Measurements from ENCODE around the gene ATXN7L1. TPM values are rescaled to one million over a fixed set of nuclear protein-coding genes. Genes with fewer than 3 reads are reported as not detected.
A peak's percentile ranks its signal among the peaks of the same experiment; 100 is the strongest.

The ATXN7L1 gene
- total RNA-seq, 4 donors from 2014 or later, result 8.1 to 13.5 (median 9.1) TPM

DNA sequence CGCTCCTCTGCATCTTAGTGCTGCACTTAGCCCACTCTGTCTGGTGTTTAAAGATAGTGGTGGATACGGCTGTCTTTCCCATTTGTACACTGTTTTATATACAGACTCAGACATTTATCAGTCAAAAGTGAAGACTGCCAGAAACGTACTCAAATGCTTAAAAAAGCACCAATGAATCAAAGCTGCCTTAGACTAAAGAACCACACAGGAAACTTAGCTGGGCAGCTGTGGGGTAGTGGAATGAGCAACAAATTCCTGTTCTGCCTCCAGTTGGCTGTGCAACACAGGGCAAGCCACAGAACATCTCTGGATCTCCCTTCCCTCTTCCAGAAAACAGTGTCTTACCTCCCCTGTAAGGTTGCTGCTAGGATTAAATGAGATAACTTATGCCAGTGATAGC lies 76.0 kb downstream of the ATXN7L1 start:
- intact Hi-C loops (cut with DNase I; ENCODE audit: low total_unique reads), result no loop called here
- H3K4me3 ChIP-seq (ENCODE audit: low read depth, poor library complexity, severe bottlenecking), result no peak overlapping the region
- DNase-seq (ENCODE audit: low spot score in 2 of 2), result peak in 1 of 2 donors; percentile 20
- no peak for TF ChIP-seq POLR2A (IDR thresholded peaks at IDR 0.05)
- TF ChIP-seq, protein P1, sequence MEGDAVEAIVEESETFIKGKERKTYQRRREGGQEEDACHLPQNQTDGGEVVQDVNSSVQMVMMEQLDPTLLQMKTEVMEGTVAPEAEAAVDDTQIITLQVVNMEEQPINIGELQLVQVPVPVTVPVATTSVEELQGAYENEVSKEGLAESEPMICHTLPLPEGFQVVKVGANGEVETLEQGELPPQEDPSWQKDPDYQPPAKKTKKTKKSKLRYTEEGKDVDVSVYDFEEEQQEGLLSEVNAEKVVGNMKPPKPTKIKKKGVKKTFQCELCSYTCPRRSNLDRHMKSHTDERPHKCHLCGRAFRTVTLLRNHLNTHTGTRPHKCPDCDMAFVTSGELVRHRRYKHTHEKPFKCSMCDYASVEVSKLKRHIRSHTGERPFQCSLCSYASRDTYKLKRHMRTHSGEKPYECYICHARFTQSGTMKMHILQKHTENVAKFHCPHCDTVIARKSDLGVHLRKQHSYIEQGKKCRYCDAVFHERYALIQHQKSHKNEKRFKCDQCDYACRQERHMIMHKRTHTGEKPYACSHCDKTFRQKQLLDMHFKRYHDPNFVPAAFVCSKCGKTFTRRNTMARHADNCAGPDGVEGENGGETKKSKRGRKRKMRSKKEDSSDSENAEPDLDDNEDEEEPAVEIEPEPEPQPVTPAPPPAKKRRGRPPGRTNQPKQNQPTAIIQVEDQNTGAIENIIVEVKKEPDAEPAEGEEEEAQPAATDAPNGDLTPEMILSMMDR (IDR thresholded peaks at IDR 0.05), result no peak
- 80 to 82% methylated on average over 3 of the region's 3 CpGs for WGBS, 2 donors

DNA sequence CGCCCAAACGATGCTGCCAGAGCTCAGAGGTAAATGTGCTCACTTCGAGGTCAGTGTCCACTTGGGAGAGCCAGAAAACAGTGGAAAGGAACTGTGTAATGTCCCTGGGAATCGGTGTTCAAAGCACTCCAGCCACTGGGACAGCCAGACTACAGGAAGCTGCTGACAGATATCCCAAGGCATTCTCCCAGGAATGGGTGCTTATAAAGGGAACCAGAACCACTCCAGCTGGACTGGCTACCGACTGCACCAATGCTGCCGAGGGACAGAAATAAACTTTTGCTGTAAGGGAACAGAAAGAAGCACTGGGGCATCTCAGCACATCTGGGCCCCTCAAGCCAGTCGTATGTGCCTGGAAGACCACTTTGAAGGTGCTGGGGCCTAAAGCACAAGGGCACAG lies 76.7 kb downstream of the ATXN7L1 start:
- WGBS, 2 donors, result 86 to 88% methylated on average over 7 of the region's 7 CpGs
- intact Hi-C loops (cut with DNase I; ENCODE audit: low total_unique reads), result no loop called here
- DNase-seq (ENCODE audit: low spot score in 2 of 2), result no peak
- TF ChIP-seq, protein P1 (IDR thresholded peaks at IDR 0.05), result no peak
- TF ChIP-seq POLR2A (IDR thresholded peaks at IDR 0.05), result no peak
- no peak overlapping the region for H3K4me3 ChIP-seq (ENCODE audit: low read depth, poor library complexity, severe bottlenecking)

DNA sequence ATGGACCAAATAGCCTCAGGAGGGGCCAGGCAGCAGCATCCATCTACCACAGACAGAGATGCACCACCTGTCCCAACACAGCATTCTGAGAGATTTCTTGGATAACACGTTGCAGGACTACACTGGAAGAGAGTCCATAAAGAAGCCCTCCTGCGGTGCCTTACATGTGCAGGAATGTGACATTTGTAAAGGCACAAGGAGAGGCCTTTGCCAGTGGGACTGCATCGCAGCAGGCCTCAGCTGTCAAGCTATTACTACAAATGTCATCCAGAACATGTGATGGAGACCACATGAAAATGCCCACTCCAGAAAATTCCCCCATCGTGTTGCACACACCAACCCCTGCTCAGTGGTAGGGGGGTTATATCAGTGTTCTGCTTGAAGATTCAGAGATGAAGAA lies 77.4 kb downstream of the ATXN7L1 start:
- TF ChIP-seq, protein P1 (IDR thresholded peaks at IDR 0.05), result no peak
- TF ChIP-seq POLR2A (IDR thresholded peaks at IDR 0.05), result no peak
- no peak for DNase-seq (ENCODE audit: low spot score in 2 of 2)
- H3K4me3 ChIP-seq (ENCODE audit: low read depth, poor library complexity, severe bottlenecking), result no peak overlapping the region
- 86 to 96% methylated on average over 4 of the region's 4 CpGs for whole genome bisulfite sequencing, 2 donors
- intact Hi-C loops (cut with DNase I; ENCODE audit: low total_unique reads), result no loop called here

DNA sequence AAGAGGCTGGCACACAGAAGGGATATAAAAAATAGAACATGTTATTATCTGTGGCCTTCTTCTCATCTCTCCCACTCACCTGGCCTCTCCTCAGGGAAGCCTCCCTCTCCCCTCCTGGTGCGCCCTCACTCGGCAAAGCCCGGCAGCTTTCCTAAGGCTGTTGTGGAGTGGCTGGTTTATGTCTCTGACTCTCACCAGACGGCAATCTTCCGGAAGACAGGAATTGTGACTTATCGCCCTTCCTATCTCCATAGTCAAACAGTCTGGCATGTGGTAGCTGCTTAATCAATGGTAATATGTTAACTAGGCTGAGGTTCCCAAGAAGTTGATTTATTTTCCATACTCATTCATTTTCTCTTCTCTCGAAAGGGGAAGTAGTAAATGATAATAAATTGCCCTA lies 78.7 kb downstream of the ATXN7L1 start:
- H3K4me3 ChIP-seq (ENCODE audit: low read depth, poor library complexity, severe bottlenecking), result no peak overlapping the region
- intact Hi-C loops (cut with DNase I; ENCODE audit: low total_unique reads), result no loop called here
- DNase-seq (ENCODE audit: low spot score in 2 of 2), result no peak
- WGBS, 2 donors, result 92 to 96% methylated on average over 7 of the region's 7 CpGs
- no peak for TF ChIP-seq POLR2A (IDR thresholded peaks at IDR 0.05)
- TF ChIP-seq, protein P1 (IDR thresholded peaks at IDR 0.05), result no peak

DNA sequence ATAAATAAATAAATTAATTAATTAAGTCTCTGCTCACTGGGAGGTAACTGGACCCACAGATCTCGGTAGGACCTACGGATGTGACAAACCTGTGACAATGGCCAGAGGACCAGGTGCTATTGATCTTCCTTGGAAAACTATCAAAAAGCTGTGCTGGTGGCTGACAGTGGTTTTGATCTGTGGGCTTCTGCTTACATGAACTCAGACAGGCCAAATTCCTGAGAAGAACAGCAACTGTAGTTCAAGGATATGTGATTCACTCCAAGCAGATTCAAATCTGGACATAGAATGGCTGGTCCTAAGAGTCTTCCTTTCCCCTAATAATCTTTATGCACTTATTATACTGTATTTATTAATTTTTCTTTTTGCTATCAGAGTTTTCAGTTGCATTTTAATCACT lies 80.0 kb downstream of the ATXN7L1 start:
- H3K4me3 ChIP-seq (ENCODE audit: low read depth, poor library complexity, severe bottlenecking), result no peak overlapping the region
- intact Hi-C loops (cut with DNase I; ENCODE audit: low total_unique reads), result no loop called here
- peak in 1 of 2 donors; percentile 6 for DNase-seq (ENCODE audit: low spot score in 2 of 2)
- WGBS, 2 donors, result 83 to 96% methylated on average over 2 of the region's 2 CpGs
- TF ChIP-seq, protein P1 (IDR thresholded peaks at IDR 0.05), result no peak
- no peak for TF ChIP-seq POLR2A (IDR thresholded peaks at IDR 0.05)
